CD4-positive, alpha-beta T cell treated with Interleukin-1 beta for 1 hour (primary cell): Measurements from ENCODE around the gene GPBP1.
"Not testable (repeated sequence)": the region's sequence is repeated elsewhere in the genome, so short reads cannot be mapped to it uniquely, and the experiment has no call there.

Experiments
- DNase-seq, 2 donors: peaks; one replicate each; pipeline ENCODE4 v3.0.0-alpha.2; 2020 to 2022

GPBP1 gene

GRCh38 chr5:57177479-57178156 lies 3.8 kb downstream of the GPBP1 start:
- DNase-seq, result no peak

- DNase-seq, result not testable (repeated sequence)
Measured at GRCh38 chr5:57178238-57178637, 4.4 kb downstream of the GPBP1 start.

GRCh38 chr5:57179262-57180200 lies 5.7 kb downstream of the GPBP1 start:
- no peak for DNase-seq

- DNase-seq, result peak; percentile 20 to 47
Measured at GRCh38 chr5:57181154-57181553, 7.3 kb downstream of the GPBP1 start.

GRCh38 chr5:57184322-57184721 lies 10.5 kb downstream of the GPBP1 start:
- DNase-seq, result no peak

- DNase-seq, result no peak
Measured at GRCh38 chr5:57185313-57185712, 11.5 kb downstream of the GPBP1 start.

GRCh38 chr5:57186194-57186593 lies 12.3 kb downstream of the GPBP1 start:
- DNase-seq, result no peak

- peak in 1 of 2 donors; percentile 41 for DNase-seq
Measured at GRCh38 chr5:57187977-57188376, 14.1 kb downstream of the GPBP1 start.

- no peak for DNase-seq
Measured at GRCh38 chr5:57189515-57189914, 15.7 kb downstream of the GPBP1 start.

GRCh38 chr5:57190593-57190992 lies 16.7 kb downstream of the GPBP1 start:
- no peak for DNase-seq

GRCh38 chr5:57191163-57191562 lies 17.3 kb downstream of the GPBP1 start:
- DNase-seq, result no peak

- DNase-seq, result no peak
Measured at GRCh38 chr5:57191986-57192385, 18.1 kb downstream of the GPBP1 start.

- not testable (repeated sequence) for DNase-seq
Measured at GRCh38 chr5:57192832-57193231, 19.0 kb downstream of the GPBP1 start.

- DNase-seq, result peak in 1 of 2 donors; percentile 42
Measured at GRCh38 chr5:57193757-57194413, 20.0 kb downstream of the GPBP1 start.

GRCh38 chr5:57194653-57195052 lies 20.8 kb downstream of the GPBP1 start:
- no peak for DNase-seq

- no peak for DNase-seq
Measured at GRCh38 chr5:57195060-57195459, 21.2 kb downstream of the GPBP1 start.

GRCh38 chr5:57199866-57200265 lies 26.0 kb downstream of the GPBP1 start:
- DNase-seq, result no peak

- no peak for DNase-seq
Measured at GRCh38 chr5:57202811-57203210, 29.0 kb downstream of the GPBP1 start.

GRCh38 chr5:57207007-57207653 lies 33.3 kb downstream of the GPBP1 start:
- DNase-seq, result no peak

GRCh38 chr5:57207681-57208080 lies 33.8 kb downstream of the GPBP1 start:
- DNase-seq, result no peak

GRCh38 chr5:57209316-57210040 lies 35.6 kb downstream of the GPBP1 start:
- no peak for DNase-seq

- DNase-seq, result no peak
Measured at GRCh38 chr5:57210633-57211032, 36.8 kb downstream of the GPBP1 start.
